HG03520 (cell line): ENCODE data around the gene CCR2.
"Not testable (repeated sequence)": the region's sequence is repeated elsewhere in the genome, so short reads cannot be mapped to it uniquely, and the experiment has no call there.

ENCODE experiments used
- ATAC-seq: cut with Tn5 transposase; IDR thresholded peaks from one replicate; pipeline ENCODE4 v1.9.1; 2021; ENCODE audit warnings: mild to moderate bottlenecking, moderate library complexity; ENCODE audit not compliant: unreplicated experiment

CCR2 gene

GRCh38 chr3:46400846-46401245 is 46.9 kb downstream of the CCR2 start:
- no peak for ATAC-seq

- ATAC-seq: no peak
These were observed 47.7 kb downstream of the CCR2 start for GRCh38 chr3:46401579-46401978.

DNA sequence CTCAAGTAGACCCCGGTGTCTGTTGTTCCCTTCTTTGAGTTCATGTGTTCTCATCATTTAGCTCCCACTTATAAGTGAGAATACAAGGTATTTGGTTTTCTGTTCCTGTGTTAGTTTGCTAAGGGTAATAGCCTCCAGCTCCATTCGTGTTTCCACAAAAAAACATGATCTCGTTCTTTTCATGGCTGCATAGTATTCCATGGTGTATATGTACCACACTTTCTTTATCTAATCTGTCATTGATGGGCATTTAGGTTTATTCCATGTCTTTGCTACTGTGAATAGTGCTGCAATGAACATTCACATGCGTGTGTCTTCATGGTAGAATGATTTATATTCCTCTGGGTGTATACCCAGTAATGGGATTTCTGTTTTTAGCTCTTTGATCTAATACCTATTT is 49.0 kb downstream of the CCR2 start:
- ATAC-seq: not testable (repeated sequence)

DNA sequence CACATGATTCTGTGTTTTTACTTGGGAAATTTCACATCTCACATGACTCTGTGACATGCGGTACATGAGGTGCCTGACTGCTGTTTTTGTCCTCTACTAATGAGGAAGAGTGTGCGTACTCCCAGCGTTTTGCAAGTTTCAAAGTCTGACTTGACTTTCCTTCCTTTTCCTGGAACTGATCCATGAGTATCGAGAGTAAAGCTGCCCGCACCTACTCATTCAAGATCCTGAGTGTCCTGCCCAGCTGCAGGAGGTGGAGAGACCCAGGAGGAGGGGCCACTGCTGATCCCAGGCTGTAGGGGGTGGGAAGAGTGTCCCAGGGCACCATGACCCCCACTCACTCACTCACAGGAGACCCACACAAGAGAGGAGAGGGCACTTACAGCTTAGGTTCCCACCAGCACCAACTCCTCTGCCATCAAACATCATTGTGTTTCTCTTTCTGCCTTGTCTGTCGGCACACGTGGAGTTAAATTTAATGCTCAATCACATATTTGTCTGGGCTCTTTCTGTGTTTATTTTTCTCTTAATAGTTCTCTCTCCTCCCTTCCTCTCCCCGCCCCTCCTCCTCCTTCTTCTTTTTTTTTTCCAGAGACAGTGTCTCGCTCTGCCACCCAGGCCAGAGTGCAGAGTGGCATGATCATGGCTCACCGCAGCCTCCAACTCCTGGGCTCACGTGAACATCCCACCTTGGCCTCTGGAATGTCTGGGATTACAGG is 51.5 kb downstream of the CCR2 start:
- no peak for ATAC-seq

- no peak for ATAC-seq
These were observed 52.5 kb downstream of the CCR2 start for GRCh38 chr3:46406443-46406787.

- no peak for ATAC-seq
These were observed 53.1 kb downstream of the CCR2 start, which contains the start of the genes CCR5AS and CCRL2 for GRCh38 chr3:46406788-46407611. Gene CCR5AS, minus strand, starts transcription at chr3:46407066. Gene CCRL2, plus strand, starts transcription at chr3:46407259. Its CDS starts 821 bp downstream, at chr3:46408080.

- no peak for ATAC-seq
These were observed 54.1 kb downstream of the CCR2 start for GRCh38 chr3:46407970-46408369.

DNA sequence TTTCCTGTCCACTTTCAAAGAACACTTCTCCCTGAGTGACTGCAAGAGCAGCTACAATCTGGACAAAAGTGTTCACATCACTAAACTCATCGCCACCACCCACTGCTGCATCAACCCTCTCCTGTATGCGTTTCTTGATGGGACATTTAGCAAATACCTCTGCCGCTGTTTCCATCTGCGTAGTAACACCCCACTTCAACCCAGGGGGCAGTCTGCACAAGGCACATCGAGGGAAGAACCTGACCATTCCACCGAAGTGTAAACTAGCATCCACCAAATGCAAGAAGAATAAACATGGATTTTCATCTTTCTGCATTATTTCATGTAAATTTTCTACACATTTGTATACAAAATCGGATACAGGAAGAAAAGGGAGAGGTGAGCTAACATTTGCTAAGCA is 54.9 kb downstream of the CCR2 start:
- no peak for ATAC-seq

DNA sequence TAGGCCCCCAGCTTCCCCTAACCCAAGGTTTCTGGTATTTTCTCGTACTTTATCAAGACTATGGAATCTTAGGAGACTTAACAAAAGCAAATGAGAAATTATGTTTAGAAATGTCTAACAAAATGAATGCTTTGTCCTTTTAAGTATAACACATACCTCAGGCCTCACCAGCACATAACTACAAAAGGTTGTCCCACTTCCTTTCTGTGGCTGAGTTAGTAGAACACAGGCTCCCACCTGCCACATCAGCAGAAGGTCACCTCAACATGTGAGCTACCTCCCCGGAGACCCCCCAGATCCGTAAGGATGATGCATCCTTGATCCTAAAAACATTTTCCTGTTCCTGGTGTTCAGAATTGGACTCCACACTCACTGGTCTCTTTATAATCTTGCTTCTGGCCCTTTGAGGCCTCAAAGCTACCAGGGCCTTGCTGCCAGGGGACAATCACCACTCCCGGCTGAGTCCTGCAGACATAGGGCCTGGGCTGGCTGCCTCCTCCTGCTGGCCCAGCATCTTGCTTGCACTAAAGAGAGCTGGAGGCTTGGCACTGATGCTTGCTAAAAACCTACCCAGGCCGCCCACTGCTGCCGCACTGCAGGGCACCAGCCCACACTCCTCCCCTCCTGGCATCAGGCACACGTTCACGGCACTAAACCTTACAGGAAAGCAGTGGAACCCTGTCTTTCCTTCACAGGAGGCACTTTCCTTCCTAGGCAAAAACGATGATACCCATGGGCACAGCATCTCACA is 56.0 kb downstream of the CCR2 start:
- ATAC-seq: no peak
